GM23338 (cell line): ENCODE data around the gene DIP2B. TPM values are rescaled to one million over a fixed set of nuclear protein-coding genes. Genes with fewer than 3 reads are reported as not detected.

Experiments
- ATAC-seq: fragments of 200-7000 bp; cut with Tn5 transposase; 3 replicates; pipeline ENCODE4 v1.9.1; 2020
- DNase-seq: peaks from one replicate; pipeline ENCODE4 v3.0.0-alpha.2; 2015; ENCODE audit warnings: low spot score
- H2AFZ ChIP-seq: fragments of 200-600 bp; sonication (generic); 2 replicates; pipeline ENCODE4 v1.8.0; 2016; ENCODE audit warnings: antibody characterized with exemption, mild to moderate bottlenecking, moderate library complexity
- H3F3A ChIP-seq: fragments of 200-600 bp; sonication (generic); replicated peaks from 2 replicates; pipeline ENCODE4 v1.8.0; 2017; ENCODE audit warnings: antibody characterized with exemption, mixed run types, low read depth
- H3K27ac ChIP-seq: fragments of 200-600 bp; sonication (generic); 2 replicates; pipeline ENCODE4 v1.6.1; 2016; ENCODE audit warnings: low read depth
- H3K27me3 ChIP-seq: fragments of 200-600 bp; sonication (generic); 2 replicates; pipeline ENCODE4 v1.8.0; 2016; ENCODE audit warnings: mild to moderate bottlenecking, mixed run types, moderate library complexity; ENCODE audit not compliant: insufficient read depth
- H3K36me3 ChIP-seq: fragments of 200-600 bp; sonication (generic); 2 replicates; pipeline ENCODE4 v1.8.0; 2016; ENCODE audit warnings: mild to moderate bottlenecking; ENCODE audit not compliant: insufficient read depth
- H3K4me1 ChIP-seq: fragments of 200-600 bp; sonication (generic); 2 replicates; pipeline ENCODE4 v1.8.0; 2016; ENCODE audit warnings: mild to moderate bottlenecking, moderate library complexity; ENCODE audit not compliant: insufficient read depth
- H3K4me2 ChIP-seq: fragments of 200-600 bp; sonication (generic); 2 replicates; pipeline ENCODE4 v1.7.1; 2017; ENCODE audit warnings: mixed run types
- H3K4me3 ChIP-seq: fragments of 200-600 bp; sonication (generic); 2 replicates; pipeline ENCODE4 v1.6.1; 2016; ENCODE audit warnings: mixed run types
- H3K79me2 ChIP-seq: fragments of 200-600 bp; sonication (generic); replicated peaks from 2 replicates; pipeline ENCODE4 v1.8.0; 2017; ENCODE audit warnings: mild to moderate bottlenecking; ENCODE audit not compliant: insufficient read depth
- H3K9me2 ChIP-seq: fragments of 200-600 bp; sonication (generic); 2 replicates; pipeline ENCODE4 v1.8.0; 2017; ENCODE audit not compliant: insufficient read depth
- H4K20me1 ChIP-seq: fragments of 200-600 bp; sonication (generic); replicated peaks from 2 replicates; pipeline ENCODE4 v1.8.0; 2017; ENCODE audit warnings: mild to moderate bottlenecking; ENCODE audit not compliant: insufficient read depth
- H3K27ac Mint-ChIP-seq: 2 replicates; pipeline ENCODE4 v1.8.0; 2020; ENCODE audit warnings: inconsistent platforms, mild to moderate bottlenecking, moderate library complexity, mixed read lengths
- H3K27me3 Mint-ChIP-seq: 3 replicates; pipeline ENCODE4 v1.8.0; 2022; ENCODE audit warnings: low read depth, mild to moderate bottlenecking, moderate library complexity, mixed read lengths, inconsistent platforms; ENCODE audit not compliant: insufficient read depth, poor library complexity
- H3K36me3 Mint-ChIP-seq: 3 replicates; pipeline ENCODE4 v1.8.0; 2021; ENCODE audit warnings: low read depth, mild to moderate bottlenecking, inconsistent platforms, moderate library complexity, mixed read lengths
- H3K4me1 Mint-ChIP-seq: 3 replicates; pipeline ENCODE4 v1.8.0; 2020; ENCODE audit warnings: mild to moderate bottlenecking, inconsistent platforms, mixed read lengths
- H3K4me3 Mint-ChIP-seq: 3 replicates; pipeline ENCODE4 v1.8.0; 2021; ENCODE audit warnings: moderate library complexity, mild to moderate bottlenecking, inconsistent platforms, mixed read lengths
- H3K9me3 Mint-ChIP-seq: 3 replicates; pipeline ENCODE4 v1.8.0; 2020; ENCODE audit warnings: moderate library complexity, mild to moderate bottlenecking, inconsistent platforms, mixed read lengths
- CREB1 ChIP-seq: fragments of 250-450 bp; sonication (Bioruptor Pico); IDR thresholded peaks from 2 replicates; pipeline ENCODE4 v1.5.0; 2020; ENCODE audit warnings: low read depth, mild to moderate bottlenecking, moderate library complexity
- EZH2phosphoT487 ChIP-seq: fragments of 200-600 bp; sonication (generic); IDR thresholded peaks from one replicate; pipeline ENCODE4 v1.8.1; 2018; ENCODE audit warnings: antibody characterized with exemption; ENCODE audit not compliant: unreplicated experiment
- NANOG ChIP-seq: IDR thresholded peaks from 2 replicates; pipeline ENCODE4 v1.6.1; 2016; ENCODE audit warnings: antibody characterized with exemption, borderline replicate concordance
- POLR2AphosphoS5 ChIP-seq: IDR thresholded peaks from 2 replicates; pipeline ENCODE4 v1.6.1; 2016; ENCODE audit warnings: antibody characterized with exemption, low read depth
- STAT1 ChIP-seq: IDR thresholded peaks from one replicate; pipeline ENCODE4 v1.6.1; 2016; ENCODE audit warnings: antibody characterized with exemption; ENCODE audit not compliant: unreplicated experiment
- ZNF114 ChIP-seq: fragments of 250-450 bp; sonication (Bioruptor Pico); IDR thresholded peaks from 2 replicates; pipeline ENCODE4 v1.5.0; 2020; ENCODE audit warnings: mild to moderate bottlenecking, moderate library complexity
- ZNF331 ChIP-seq: fragments of 250-450 bp; sonication (Bioruptor Pico); IDR thresholded peaks from 2 replicates; pipeline ENCODE4 v1.5.0; 2020; ENCODE audit warnings: low read depth, mild to moderate bottlenecking, moderate library complexity
- polyA plus RNA-seq: library from polyadenylated mRNA; unstranded; fragments of >200 nt; fragmentation: Nextera tagmentation; extraction: Ambion mirVana; gene quantifications from 2 replicates; pipeline ENCODE4 v1.2.1, GENCODE V29; 2016
- total RNA-seq: library from RNA; depleted of rRNA; stranded (reverse); fragments of >200 nt; shearing (Covaris generic); gene quantifications from 2 replicates; pipeline ENCODE4 v1.2.3, GENCODE V29; 2014
- TF ChIP-seq, protein P1 (sequence below), 2 experiments: fragments of 200-600 bp in 1 of 2; sonication (generic) in 1 of 2; conservative IDR thresholded peaks; 2 replicates each; pipeline versions ENCODE4 v1.5.1 to v1.6.1; 2016 to 2017; ENCODE audit warnings: antibody characterized with exemption in 2 of 2, low read depth in 2 of 2, mild to moderate bottlenecking in 2 of 2, moderate library complexity in 1 of 2
- TF ChIP-seq, protein P2 (sequence below): IDR thresholded peaks from one replicate; pipeline ENCODE4 v1.6.1; 2018; ENCODE audit warnings: antibody characterized with exemption; ENCODE audit not compliant: unreplicated experiment

DIP2B gene
- total and polyA plus RNA-seq, 2 experiments from 2014 or later: 8.0 to 36.4 TPM

DNA sequence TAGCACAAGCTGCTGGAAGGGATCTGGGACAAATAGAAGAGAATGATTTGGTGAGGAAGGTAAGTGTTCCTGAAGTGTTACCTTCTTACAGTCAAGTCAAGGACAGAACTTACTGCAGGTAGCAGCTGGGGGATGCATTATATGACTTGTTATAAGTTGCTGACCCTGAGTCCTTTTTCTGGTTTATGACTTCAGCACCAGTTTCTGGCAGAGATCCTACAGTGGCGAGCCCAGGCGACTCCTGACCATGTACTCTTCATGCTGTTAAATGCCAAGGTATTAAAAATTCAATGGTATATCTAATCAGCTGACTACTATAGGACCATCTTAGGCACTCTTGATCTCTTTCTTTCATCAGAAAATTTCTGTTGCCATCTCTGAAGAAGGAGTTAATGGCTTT lies 214.0 kb downstream of the DIP2B start:
- Histone ChIP-seq H3K79me2 (no peaks in the 10 kb centered on the region), H3K9me2 (no peaks in the 10 kb centered on the region), H2AFZ (no peak overlapping the region), H3K36me3 (peaks cover 33% of the 10 kb centered on the region), H3F3A (no peaks in the 10 kb centered on the region; the same call in 1 of the 2 replicates), H3K27me3 (no peaks in the 10 kb centered on the region), H4K20me1 (peaks cover 3% of the 10 kb centered on the region; the same call in 1 of the 2 replicates), H3K4me1 (no peaks in the 10 kb centered on the region), H3K4me2 (no peak overlapping the region), H3K27ac (no peak overlapping the region), H3K4me3 (no peak overlapping the region)
- DNase-seq (no peak), ATAC-seq (no peak)
- no peak for TF ChIP-seq EZH2phosphoT487
- TF ChIP-seq ZNF331 (CRISPR knock-in tag): no peak
- TF ChIP-seq, protein P1, sequence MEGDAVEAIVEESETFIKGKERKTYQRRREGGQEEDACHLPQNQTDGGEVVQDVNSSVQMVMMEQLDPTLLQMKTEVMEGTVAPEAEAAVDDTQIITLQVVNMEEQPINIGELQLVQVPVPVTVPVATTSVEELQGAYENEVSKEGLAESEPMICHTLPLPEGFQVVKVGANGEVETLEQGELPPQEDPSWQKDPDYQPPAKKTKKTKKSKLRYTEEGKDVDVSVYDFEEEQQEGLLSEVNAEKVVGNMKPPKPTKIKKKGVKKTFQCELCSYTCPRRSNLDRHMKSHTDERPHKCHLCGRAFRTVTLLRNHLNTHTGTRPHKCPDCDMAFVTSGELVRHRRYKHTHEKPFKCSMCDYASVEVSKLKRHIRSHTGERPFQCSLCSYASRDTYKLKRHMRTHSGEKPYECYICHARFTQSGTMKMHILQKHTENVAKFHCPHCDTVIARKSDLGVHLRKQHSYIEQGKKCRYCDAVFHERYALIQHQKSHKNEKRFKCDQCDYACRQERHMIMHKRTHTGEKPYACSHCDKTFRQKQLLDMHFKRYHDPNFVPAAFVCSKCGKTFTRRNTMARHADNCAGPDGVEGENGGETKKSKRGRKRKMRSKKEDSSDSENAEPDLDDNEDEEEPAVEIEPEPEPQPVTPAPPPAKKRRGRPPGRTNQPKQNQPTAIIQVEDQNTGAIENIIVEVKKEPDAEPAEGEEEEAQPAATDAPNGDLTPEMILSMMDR (conservative IDR thresholded peaks at IDR 0.05; ENCODE audit: low read depth in 2 of 2): no peak
- no peak for TF ChIP-seq POLR2AphosphoS5
- TF ChIP-seq CREB1 (CRISPR knock-in tag): no peak
- peaks cover 36% of the 10 kb centered on the region for H3K36me3 Mint-ChIP-seq
- H3K27ac Mint-ChIP-seq: no peak overlapping the region
- no peaks in the 10 kb centered on the region for H3K4me1 Mint-ChIP-seq
- no peaks in the 10 kb centered on the region for H3K27me3 Mint-ChIP-seq
- H3K4me3 Mint-ChIP-seq: no peak overlapping the region
- H3K9me3 Mint-ChIP-seq: no peaks in the 10 kb centered on the region

DNA sequence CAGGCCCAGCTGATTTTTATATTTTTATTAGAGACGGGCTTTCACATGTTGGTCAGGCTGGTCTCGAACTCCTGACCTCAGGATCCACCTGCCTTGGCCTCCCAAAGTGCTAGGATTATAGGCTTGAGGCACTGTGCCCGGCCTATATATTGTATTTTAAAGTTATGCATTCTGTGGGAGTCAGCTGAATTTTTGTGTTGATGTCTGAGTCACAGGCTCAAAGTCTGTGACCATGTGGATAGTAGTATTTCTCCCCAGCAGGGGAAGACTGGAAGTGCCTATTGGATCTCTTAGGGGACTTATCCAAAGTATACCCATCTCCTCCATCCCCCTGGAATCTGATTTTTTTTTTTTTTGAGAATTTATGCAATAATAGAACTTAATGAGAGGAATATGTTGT lies 215.3 kb downstream of the DIP2B start:
- Histone ChIP-seq H3K9me2 (no peaks in the 10 kb centered on the region), H3K36me3 (peaks cover 27% of the 10 kb centered on the region), H2AFZ (no peak overlapping the region), H3K4me1 (no peaks in the 10 kb centered on the region), H3K4me3 (no peak overlapping the region), H3K27me3 (no peaks in the 10 kb centered on the region), H3K79me2 (no peaks in the 10 kb centered on the region), H3K4me2 (no peak overlapping the region), H4K20me1 (peaks cover 3% of the 10 kb centered on the region; the same call in 1 of the 2 replicates), H3F3A (no peaks in the 10 kb centered on the region; the same call in 1 of the 2 replicates), H3K27ac (no peak overlapping the region)
- Mint-ChIP-seq H3K36me3 (peaks cover 39% of the 10 kb centered on the region), H3K27me3 (no peaks in the 10 kb centered on the region), H3K9me3 (no peaks in the 10 kb centered on the region), H3K4me3 (no peak overlapping the region), H3K27ac (no peak overlapping the region), H3K4me1 (no peaks in the 10 kb centered on the region)
- TF ChIP-seq, protein P1 (conservative IDR thresholded peaks at IDR 0.05; ENCODE audit: low read depth in 2 of 2): no peak
- TF ChIP-seq POLR2AphosphoS5 (no peak), ZNF114 (no peak), ZNF331 (CRISPR knock-in tag) (no peak), STAT1 (no peak), NANOG (no peak), CREB1 (CRISPR knock-in tag) (no peak)
- TF ChIP-seq, protein P2, sequence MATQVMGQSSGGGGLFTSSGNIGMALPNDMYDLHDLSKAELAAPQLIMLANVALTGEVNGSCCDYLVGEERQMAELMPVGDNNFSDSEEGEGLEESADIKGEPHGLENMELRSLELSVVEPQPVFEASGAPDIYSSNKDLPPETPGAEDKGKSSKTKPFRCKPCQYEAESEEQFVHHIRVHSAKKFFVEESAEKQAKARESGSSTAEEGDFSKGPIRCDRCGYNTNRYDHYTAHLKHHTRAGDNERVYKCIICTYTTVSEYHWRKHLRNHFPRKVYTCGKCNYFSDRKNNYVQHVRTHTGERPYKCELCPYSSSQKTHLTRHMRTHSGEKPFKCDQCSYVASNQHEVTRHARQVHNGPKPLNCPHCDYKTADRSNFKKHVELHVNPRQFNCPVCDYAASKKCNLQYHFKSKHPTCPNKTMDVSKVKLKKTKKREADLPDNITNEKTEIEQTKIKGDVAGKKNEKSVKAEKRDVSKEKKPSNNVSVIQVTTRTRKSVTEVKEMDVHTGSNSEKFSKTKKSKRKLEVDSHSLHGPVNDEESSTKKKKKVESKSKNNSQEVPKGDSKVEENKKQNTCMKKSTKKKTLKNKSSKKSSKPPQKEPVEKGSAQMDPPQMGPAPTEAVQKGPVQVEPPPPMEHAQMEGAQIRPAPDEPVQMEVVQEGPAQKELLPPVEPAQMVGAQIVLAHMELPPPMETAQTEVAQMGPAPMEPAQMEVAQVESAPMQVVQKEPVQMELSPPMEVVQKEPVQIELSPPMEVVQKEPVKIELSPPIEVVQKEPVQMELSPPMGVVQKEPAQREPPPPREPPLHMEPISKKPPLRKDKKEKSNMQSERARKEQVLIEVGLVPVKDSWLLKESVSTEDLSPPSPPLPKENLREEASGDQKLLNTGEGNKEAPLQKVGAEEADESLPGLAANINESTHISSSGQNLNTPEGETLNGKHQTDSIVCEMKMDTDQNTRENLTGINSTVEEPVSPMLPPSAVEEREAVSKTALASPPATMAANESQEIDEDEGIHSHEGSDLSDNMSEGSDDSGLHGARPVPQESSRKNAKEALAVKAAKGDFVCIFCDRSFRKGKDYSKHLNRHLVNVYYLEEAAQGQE: no peak
- DNase-seq (no peak), ATAC-seq (no peak)
